ENCODE results near the gene ADCY6.

ADCY6 gene

GRCh38 chr12:48775991-48776649 is 12.8 kb downstream of the ADCY6 start:
- TF ChIP-seq CTCF (conservative IDR thresholded peaks at IDR 0.05; ENCODE audit: low read length): no peak
- H3K4me3 ChIP-seq (ENCODE audit: low read length): no peak overlapping the region
- no peak for DNase-seq (ENCODE audit: low read depth)

- DNase-seq (ENCODE audit: low read depth): no peak
- no peak overlapping the region for H3K4me3 ChIP-seq (ENCODE audit: low read length)
- TF ChIP-seq CTCF (conservative IDR thresholded peaks at IDR 0.05; ENCODE audit: low read length): no peak
Measured at GRCh38 chr12:48775299-48775698, 13.6 kb downstream of the ADCY6 start.

- no peak for DNase-seq (ENCODE audit: low read depth)
- no peak overlapping the region for H3K4me3 ChIP-seq (ENCODE audit: low read length)
- no peak for TF ChIP-seq CTCF (conservative IDR thresholded peaks at IDR 0.05; ENCODE audit: low read length)
Measured at GRCh38 chr12:48774516-48774915, 14.4 kb downstream of the ADCY6 start.

- no peak for DNase-seq (ENCODE audit: low read depth)
- no peak overlapping the region for H3K4me3 ChIP-seq (ENCODE audit: low read length)
- TF ChIP-seq CTCF (conservative IDR thresholded peaks at IDR 0.05; ENCODE audit: low read length): no peak
Measured at GRCh38 chr12:48773686-48774085, 15.2 kb downstream of the ADCY6 start.

- DNase-seq (ENCODE audit: low read depth): no peak
- H3K4me3 ChIP-seq (ENCODE audit: low read length): no peak overlapping the region
- no peak for TF ChIP-seq CTCF (conservative IDR thresholded peaks at IDR 0.05; ENCODE audit: low read length)
Measured at GRCh38 chr12:48771588-48772112, 17.2 kb downstream of the ADCY6 start.

- H3K4me3 ChIP-seq (ENCODE audit: low read length): no peak overlapping the region
- no peak for DNase-seq (ENCODE audit: low read depth)
- TF ChIP-seq CTCF (conservative IDR thresholded peaks at IDR 0.05; ENCODE audit: low read length): no peak
Measured at GRCh38 chr12:48770756-48771155, 18.1 kb downstream of the ADCY6 start.

- no peak overlapping the region for H3K4me3 ChIP-seq (ENCODE audit: low read length)
- no peak for TF ChIP-seq CTCF (conservative IDR thresholded peaks at IDR 0.05; ENCODE audit: low read length)
- no peak for DNase-seq (ENCODE audit: low read depth)
Measured at GRCh38 chr12:48768736-48769135, 20.2 kb downstream of the ADCY6 start.
